Kidney (tissue), 14 donors: Measurements from ENCODE around the gene PCNX2. TPM values are rescaled to one million over a fixed set of nuclear protein-coding genes. Genes with fewer than 3 reads are reported as not detected.

ENCODE experiments used
- DNase-seq, 5 donors: peaks; one replicate each; pipeline ENCODE4 v3.0.0-alpha.2; 2013 to 2020
- FAIRE-seq: peaks from 2 replicates; lab custom pipeline; 2012; peaks lifted over from hg19 to GRCh38; lab: Jason Lieb, UNC
- H3K27ac ChIP-seq, 2 donors: one replicate each; pipeline ENCODE4 v1.7.0; 2013; ENCODE audit warnings: low read depth in 2 of 2, low read length in 2 of 2, inconsistent platforms in 1 of 2
- H3K27me3 ChIP-seq: one replicate; pipeline ENCODE4 v1.7.1; 2013; ENCODE audit warnings: low read length, inconsistent platforms; ENCODE audit not compliant: control insufficient read depth, insufficient read depth
- H3K36me3 ChIP-seq, 3 donors: one replicate each; pipeline versions ENCODE4 v1.7.0 to v1.7.1; 2013; ENCODE audit warnings: low read length in 3 of 3, control low read depth in 1 of 3, inconsistent platforms in 1 of 3; ENCODE audit not compliant: insufficient read depth in 3 of 3, control insufficient read depth in 2 of 3
- H3K4me1 ChIP-seq, 3 donors: one replicate each; pipeline versions ENCODE4 v1.7.0 to v1.7.1; 2013; ENCODE audit warnings: low read length in 3 of 3, inconsistent platforms in 1 of 3, low read depth in 1 of 3; ENCODE audit not compliant: control insufficient read depth in 2 of 3, insufficient read depth in 2 of 3
- H3K4me3 ChIP-seq, 3 donors: one replicate each; pipeline versions ENCODE4 v1.7.0 to v1.8.1; 2013; ENCODE audit warnings: low read length in 3 of 3, control low read depth in 1 of 3, inconsistent platforms in 1 of 3
- H3K9ac ChIP-seq, 3 donors: one replicate each; pipeline versions ENCODE4 v1.7.0 to v1.7.1; 2013; ENCODE audit warnings: low read length in 3 of 3, control low read depth in 1 of 3, inconsistent platforms in 1 of 3
- H3K9me3 ChIP-seq, 3 donors: one replicate each; pipeline versions ENCODE4 v1.7.0 to v1.7.1; 2013; ENCODE audit warnings: low read length in 3 of 3, control low read depth in 1 of 3, inconsistent platforms in 1 of 3; ENCODE audit not compliant: control insufficient read depth in 2 of 3, insufficient read depth in 1 of 3
- CTCF ChIP-seq: IDR thresholded peaks from 3 replicates; pipeline ENCODE4 v1.5.1; 2012; ENCODE audit warnings: mild to moderate bottlenecking, moderate library complexity, borderline replicate concordance; ENCODE audit not compliant: insufficient read depth; ENCODE audit errors: extremely low read depth
- intact Hi-C: fragments of 100-400 bp; cut with DNase I; formaldehyde crosslinking; loops from one replicate; pipeline ENCODE4 v1.11.1; 2022
- polyA plus RNA-seq: library from polyadenylated mRNA; stranded (reverse); fragments of 350-450 nt; fragmentation: Illumina TruSeq; extraction: RNeasy Lipid Tissue Mini Kit (QIAGEN cat#74804); gene quantifications from one replicate; pipeline ENCODE4 v1.2.3, GENCODE V29; 2014; ENCODE audit warnings: low read depth, low replicate concordance; ENCODE audit not compliant: insufficient read depth
- total RNA-seq: library from RNA; stranded (reverse); fragmentation: NEBNext Ultra II Directional; extraction: Animal tissue kit (Norgen Biotek cat#: 25700); gene quantifications from one replicate; pipeline ENCODE4 v1.2.1, GENCODE V29; 2021
- donor health status: control.
- donor health status: control.
- donor health status: control.
- donor health status: control.
- donor health status: control.
- donor health status: DM: yes; HTN: yes; CAD: no.
- donor health status: Normal renal cell carcinoma (clear cell type).

Gene PCNX2
- total and polyA plus RNA-seq, 2 donors from 2014 or later, result 5.2 to 29.2 TPM

GRCh38 chr1:233208687-233209086 lies 86.8 kb downstream of the PCNX2 start:
- Histone ChIP-seq H3K27ac (no peak overlapping the region), H3K36me3 (no peaks in the 10 kb centered on the region), H3K9ac (no peak overlapping the region), H3K27me3 (no peaks in the 10 kb centered on the region), H3K9me3 (no peaks in the 10 kb centered on the region), H3K4me3 (no peak overlapping the region), H3K4me1 (no peaks in the 10 kb centered on the region)
- intact Hi-C loops, result no loop called here
- no peak for TF ChIP-seq CTCF
- DNase-seq (no peak), FAIRE-seq (peak; percentile 66)

GRCh38 chr1:233197940-233198339 lies 97.6 kb downstream of the PCNX2 start:
- Histone ChIP-seq H3K27me3 (no peaks in the 10 kb centered on the region), H3K9me3 (peaks cover 0 to 8% (median 0%) of the 10 kb centered on the region in 3 donors), H3K36me3 (peaks cover 0 to 3% (median 2%) of the 10 kb centered on the region in 3 donors), H3K9ac (no peak overlapping the region), H3K4me1 (no peaks in the 10 kb centered on the region), H3K27ac (no peak overlapping the region), H3K4me3 (no peak overlapping the region)
- TF ChIP-seq CTCF, result no peak
- intact Hi-C loops, result no loop called here
- FAIRE-seq (no peak), DNase-seq (no peak)

GRCh38 chr1:233193741-233194140 lies 101.8 kb downstream of the PCNX2 start:
- DNase-seq (no peak), FAIRE-seq (no peak)

More at GRCh38 chr1:233193741-233194140, 101.8 kb downstream of the PCNX2 start:
- no peak overlapping the region for H3K9ac ChIP-seq
- H3K4me3 ChIP-seq, result no peak overlapping the region
- TF ChIP-seq CTCF, result no peak
- H3K27ac ChIP-seq, result no peak overlapping the region
- H3K27me3 ChIP-seq, result no peaks in the 10 kb centered on the region
- peaks cover 0 to 3% (median 2%) of the 10 kb centered on the region in 3 donors for H3K36me3 ChIP-seq
- H3K9me3 ChIP-seq, result peaks cover 0 to 8% (median 0%) of the 10 kb centered on the region in 3 donors
- intact Hi-C loops, result no loop called here
- H3K4me1 ChIP-seq, result no peaks in the 10 kb centered on the region
